ENCODE results near the gene EPB41L1.

EPB41L1 gene

GRCh38 chr20:36155991-36156390, 1.5 kb downstream of the EPB41L1 start:
- no peak for FAIRE-seq

- no peak for FAIRE-seq
Measured at GRCh38 chr20:36157610-36158009, 3.1 kb downstream of the EPB41L1 start.

- no peak for FAIRE-seq
Measured at GRCh38 chr20:36158160-36158741, 3.7 kb downstream of the EPB41L1 start.

GRCh38 chr20:36159833-36160232, 5.3 kb downstream of the EPB41L1 start:
- no peak for FAIRE-seq

GRCh38 chr20:36162272-36162966, 7.9 kb downstream of the EPB41L1 start:
- no peak for FAIRE-seq

- no peak for FAIRE-seq
Measured at GRCh38 chr20:36167902-36168503, 13.5 kb downstream of the EPB41L1 start.

GRCh38 chr20:36170542-36171215, 16.1 kb downstream of the EPB41L1 start:
- FAIRE-seq, result no peak

GRCh38 chr20:36173451-36173933, 19.0 kb downstream of the EPB41L1 start:
- FAIRE-seq, result no peak

GRCh38 chr20:36175016-36175415, 20.5 kb downstream of the EPB41L1 start:
- FAIRE-seq, result no peak

- FAIRE-seq, result no peak
Measured at GRCh38 chr20:36175475-36175995, 21.0 kb downstream of the EPB41L1 start.

- FAIRE-seq, result no peak
Measured at GRCh38 chr20:36177716-36178115, 23.2 kb downstream of the EPB41L1 start.

- no peak for FAIRE-seq
Measured at GRCh38 chr20:36179170-36179945, 24.8 kb downstream of the EPB41L1 start.

- no peak for FAIRE-seq
Measured at GRCh38 chr20:36180323-36180722, 25.8 kb downstream of the EPB41L1 start.

GRCh38 chr20:36181934-36182603, 27.5 kb downstream of the EPB41L1 start:
- FAIRE-seq, result no peak

- FAIRE-seq, result no peak
Measured at GRCh38 chr20:36182604-36183154, 28.1 kb downstream of the EPB41L1 start.

GRCh38 chr20:36183155-36183944, 28.8 kb downstream of the EPB41L1 start:
- no peak for FAIRE-seq

- no peak for FAIRE-seq
Measured at GRCh38 chr20:36184816-36185776, 30.6 kb downstream of the EPB41L1 start.

GRCh38 chr20:36193977-36194712, 39.6 kb downstream of the EPB41L1 start:
- FAIRE-seq, result no peak

GRCh38 chr20:36196676-36197075, 42.1 kb downstream of the EPB41L1 start:
- no peak for FAIRE-seq
